SH-SY5Y (cell line): Measurements from ENCODE around the gene ATG13.

Experiments used
- GATA2 ChIP-seq: IDR thresholded peaks from 2 replicates; pipeline ENCODE4 v1.6.1; 2011; ENCODE audit warnings: mild to moderate bottlenecking, low read depth, low read length
- GATA3 ChIP-seq: IDR thresholded peaks from 2 replicates; pipeline ENCODE4 v1.6.1; 2011; ENCODE audit warnings: low read depth, mild to moderate bottlenecking, low read length, moderate library complexity

DNA sequence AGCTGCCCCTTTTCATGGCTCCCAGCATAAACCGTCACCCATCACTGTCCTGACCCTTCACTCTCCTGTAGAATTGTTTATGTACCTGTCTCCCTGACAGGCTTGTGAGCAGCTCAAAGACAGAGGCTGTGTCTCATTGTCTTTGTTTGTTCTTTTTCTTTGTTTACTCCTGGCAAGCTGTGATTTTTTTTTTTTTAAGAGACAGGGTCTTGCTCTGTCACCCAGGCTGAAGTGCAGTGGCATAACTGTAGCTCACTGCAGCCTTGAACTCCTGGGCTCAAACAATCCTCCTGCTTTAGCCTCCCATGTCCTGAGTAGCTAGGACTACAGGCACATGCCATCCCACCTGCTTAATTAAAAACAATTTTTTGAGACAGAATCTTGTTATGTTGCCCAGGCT lies 73.3 kb downstream of the ATG13 start:
- TF ChIP-seq GATA3 (no peak), GATA2 (no peak)
